Stimulated activated CD8-positive, alpha-beta memory T cell treated with anti-CD3 and anti-CD28 coated beads, Interleukin-4, amount 100 ng/mL, for 4 hours (primary cell): ENCODE measurements around the gene GALNT12.

ENCODE experiments used
- DNase-seq, 2 donors: peaks; one replicate each; pipeline ENCODE4 v3.0.0-alpha.2; 2020; ENCODE audit warnings: low read depth in 2 of 2, low spot score in 1 of 2

The GALNT12 gene, protein sequence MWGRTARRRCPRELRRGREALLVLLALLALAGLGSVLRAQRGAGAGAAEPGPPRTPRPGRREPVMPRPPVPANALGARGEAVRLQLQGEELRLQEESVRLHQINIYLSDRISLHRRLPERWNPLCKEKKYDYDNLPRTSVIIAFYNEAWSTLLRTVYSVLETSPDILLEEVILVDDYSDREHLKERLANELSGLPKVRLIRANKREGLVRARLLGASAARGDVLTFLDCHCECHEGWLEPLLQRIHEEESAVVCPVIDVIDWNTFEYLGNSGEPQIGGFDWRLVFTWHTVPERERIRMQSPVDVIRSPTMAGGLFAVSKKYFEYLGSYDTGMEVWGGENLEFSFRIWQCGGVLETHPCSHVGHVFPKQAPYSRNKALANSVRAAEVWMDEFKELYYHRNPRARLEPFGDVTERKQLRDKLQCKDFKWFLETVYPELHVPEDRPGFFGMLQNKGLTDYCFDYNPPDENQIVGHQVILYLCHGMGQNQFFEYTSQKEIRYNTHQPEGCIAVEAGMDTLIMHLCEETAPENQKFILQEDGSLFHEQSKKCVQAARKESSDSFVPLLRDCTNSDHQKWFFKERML

DNA sequence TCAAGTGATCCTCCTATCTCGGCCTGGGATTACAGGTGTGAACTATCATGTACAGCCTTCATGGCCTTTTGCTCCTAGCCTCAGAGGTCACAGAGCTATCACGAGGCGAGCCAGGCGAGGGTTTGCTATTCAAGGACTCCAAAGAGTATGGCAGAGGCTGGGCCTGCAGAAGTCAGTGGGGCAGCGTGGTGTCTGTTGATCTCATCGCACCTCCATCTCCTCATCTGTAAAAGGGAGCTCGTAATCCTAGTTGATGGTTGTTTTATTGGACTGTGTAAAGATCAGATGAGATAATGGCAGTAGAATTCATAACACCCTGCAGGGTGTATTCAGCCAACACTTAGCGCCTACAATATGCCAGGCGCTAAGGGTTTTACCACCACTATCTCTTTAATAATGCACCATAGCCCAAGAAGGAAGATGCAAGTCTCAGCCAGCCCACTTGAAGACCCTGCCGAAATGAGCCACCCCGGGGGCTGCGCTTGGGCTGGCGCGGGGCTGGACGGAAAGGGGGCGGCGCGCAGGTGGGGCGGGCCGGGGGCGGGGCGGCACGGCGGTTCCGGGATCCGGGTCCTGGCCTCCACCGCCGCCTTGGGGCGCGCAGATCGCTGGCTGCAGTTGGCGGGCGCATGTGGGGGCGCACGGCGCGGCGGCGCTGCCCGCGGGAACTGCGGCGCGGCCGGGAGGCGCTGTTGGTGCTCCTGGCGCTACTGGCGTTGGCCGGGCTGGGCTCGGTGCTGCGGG, at the start of gene GALNT12:
Gene GALNT12 (plus strand): TSS at position 601 of the 744 bp plus-strand sequence. CDS start 29 bp downstream, at position 630.
- peak in 1 of 2 donors; percentile 27 for DNase-seq

DNA sequence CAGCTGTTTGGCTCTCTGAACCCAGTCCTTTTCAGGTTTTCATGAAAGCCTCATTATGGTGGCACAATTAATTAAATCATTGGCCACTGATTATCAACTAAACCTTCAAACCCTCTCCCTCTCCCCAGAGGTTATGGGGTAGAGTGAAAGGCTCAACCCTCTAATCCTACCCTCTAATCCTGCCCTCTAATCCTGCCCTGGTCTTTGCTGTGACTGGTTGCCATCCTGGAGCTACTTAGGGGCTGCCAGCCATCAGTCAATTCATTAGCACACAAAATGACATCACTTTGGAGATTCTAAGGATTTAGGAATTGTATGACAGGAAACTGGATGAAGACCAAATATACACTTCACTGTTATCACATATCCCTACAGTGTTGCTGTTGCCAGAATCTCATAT, 47.2 kb upstream of the GALNT12 start:
- DNase-seq: no peak

DNA sequence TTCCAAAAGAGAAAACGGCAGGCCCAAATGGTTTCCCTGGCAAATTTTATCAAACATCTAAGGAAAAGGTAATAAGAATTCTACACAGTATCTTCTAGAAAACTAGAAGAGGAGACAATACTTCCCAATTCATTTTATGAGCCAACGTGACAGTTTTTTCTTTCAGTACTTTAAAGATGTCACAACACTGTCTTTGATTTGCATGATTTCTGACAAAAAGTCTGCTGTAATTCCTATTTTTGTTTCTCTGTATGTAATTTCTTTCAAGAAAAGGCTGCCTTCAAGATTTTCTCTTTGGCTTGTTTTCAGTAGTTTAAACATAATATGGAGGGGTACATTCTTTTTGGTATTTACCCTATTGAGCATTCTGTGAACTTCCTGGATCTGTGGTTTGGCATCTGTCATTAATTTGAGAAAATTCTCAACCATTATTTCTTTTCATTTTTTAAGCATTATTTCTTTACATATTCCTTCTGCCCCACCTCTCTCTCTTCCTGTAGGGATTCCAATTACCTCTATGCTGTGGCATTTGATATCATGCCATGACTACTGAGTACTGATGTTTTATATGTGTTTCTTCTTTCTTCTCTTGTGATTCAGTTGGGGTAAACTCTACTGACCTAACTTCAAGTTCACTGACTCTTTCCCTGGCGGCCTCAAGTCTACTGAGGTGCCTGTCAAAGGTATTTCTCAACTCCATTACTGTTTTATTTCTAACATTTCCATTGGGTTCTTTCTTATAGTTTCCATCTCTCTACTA, 43.3 kb upstream of the GALNT12 start:
- no peak for DNase-seq

DNA sequence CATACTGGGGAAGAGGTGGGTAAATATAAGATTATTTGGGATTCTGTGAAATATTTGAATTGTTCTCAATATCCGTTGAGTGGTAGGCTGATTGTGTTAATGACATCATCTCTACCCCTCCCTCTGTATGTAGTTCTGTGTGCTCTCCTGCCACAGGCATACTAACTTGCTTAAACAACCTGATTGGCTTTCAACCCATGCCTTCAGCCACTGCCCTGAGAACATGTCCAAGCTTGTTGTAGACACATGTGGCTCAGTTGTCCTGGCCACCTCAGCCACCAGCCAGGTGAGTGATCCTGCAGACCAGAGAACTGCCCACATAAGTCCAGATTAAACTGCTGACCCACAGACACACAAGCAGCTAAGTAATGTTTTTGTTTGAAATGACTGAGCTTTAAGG, 42.2 kb upstream of the GALNT12 start:
- no peak for DNase-seq

DNA sequence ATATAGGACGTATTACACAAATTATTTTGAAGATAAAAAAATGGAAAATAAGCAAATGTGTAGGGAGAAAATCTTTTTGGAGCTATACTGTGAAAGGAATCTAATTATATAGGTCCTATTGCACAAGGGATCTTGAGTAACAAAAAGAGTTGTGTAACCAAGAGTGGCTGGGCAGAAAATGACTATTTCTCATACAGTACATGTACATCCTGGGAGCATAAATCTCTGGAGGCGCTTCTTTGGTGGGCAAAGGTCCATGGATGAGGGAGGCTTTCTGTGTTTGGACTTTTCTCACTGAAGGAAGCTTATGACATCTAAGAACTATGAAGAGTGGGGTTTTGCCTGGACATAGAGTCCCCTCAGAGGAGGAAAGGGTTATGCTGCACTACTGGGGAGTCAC, 40.9 kb upstream of the GALNT12 start:
- no peak for DNase-seq

DNA sequence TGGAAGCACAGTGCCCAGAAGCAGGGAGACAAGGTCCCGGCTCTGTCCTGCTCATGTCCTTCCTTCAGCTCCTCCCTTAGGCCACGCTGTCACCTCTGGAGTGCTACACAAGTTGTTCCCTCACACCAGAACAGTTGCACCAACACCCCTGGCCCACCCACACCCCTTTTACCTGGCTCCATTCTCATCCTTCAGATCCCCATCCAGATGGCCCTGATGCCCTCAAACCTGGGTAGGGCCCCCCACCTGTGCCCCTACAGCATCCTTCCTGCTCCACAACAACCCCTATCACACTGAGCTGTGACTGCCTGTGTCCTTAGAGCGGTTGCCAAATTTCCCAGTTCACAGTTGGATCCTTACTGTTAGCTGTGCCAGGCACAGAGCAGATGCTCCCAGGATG, 40.3 kb upstream of the GALNT12 start:
- DNase-seq: no peak

DNA sequence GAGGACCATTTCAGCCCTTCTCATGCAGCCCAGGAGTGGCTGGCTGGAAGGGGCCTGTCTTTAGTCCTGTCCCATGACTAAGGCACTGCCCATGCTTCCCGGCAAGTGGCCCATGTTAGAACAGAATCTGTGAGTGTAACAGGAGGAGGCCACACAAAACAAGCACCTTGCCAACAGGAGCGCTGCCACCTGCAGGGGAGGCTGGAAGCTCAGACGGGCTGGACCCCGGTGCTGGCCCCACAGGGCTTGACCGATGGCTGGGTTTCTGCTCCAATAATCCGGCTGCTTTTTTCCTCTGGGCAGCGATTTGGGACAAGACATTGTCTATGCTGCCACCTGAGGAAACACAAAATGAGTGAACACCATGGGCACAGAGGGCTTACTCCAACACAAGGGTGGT, 39.6 kb upstream of the GALNT12 start:
- no peak for DNase-seq

DNA sequence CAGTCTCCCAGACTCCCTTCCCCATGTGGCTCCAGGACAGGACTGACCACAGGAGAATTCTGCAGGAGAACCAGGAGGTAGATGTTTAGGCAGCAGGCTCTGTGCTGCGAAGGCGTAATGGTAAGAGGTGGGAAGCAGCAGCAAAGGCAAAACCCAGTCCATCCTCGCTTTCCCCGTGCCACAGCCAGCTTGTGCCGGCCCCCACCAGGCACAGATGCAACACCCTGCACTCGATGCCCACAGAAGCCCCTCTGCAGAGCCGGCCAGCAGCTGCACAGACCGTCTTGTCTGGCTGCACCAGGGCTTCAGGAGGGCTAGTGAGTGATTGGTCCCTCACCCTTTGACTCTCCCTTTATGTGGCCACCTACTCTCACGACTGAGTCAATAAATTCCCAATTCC, 39.1 kb upstream of the GALNT12 start:
- DNase-seq: no peak

DNA sequence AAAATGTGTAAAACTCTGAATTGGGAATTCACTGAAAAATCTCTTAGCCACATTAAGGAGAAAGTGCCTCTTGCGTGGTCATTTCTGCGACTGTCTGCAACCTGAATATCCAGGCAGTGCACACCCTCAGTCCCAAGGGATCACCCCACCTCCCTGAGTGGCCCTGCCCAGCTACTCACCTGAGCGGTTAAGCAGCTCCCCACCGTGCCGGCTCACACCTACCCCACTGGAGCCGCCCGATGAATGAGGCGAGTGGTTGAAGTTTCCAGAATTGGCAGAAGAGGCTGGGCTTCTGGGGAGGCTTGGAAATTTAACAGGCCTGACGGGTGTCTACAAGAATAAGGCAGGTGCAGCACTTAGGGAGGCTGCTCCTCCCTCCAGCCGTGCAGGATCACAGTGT, 36.8 kb upstream of the GALNT12 start:
- DNase-seq: no peak

DNA sequence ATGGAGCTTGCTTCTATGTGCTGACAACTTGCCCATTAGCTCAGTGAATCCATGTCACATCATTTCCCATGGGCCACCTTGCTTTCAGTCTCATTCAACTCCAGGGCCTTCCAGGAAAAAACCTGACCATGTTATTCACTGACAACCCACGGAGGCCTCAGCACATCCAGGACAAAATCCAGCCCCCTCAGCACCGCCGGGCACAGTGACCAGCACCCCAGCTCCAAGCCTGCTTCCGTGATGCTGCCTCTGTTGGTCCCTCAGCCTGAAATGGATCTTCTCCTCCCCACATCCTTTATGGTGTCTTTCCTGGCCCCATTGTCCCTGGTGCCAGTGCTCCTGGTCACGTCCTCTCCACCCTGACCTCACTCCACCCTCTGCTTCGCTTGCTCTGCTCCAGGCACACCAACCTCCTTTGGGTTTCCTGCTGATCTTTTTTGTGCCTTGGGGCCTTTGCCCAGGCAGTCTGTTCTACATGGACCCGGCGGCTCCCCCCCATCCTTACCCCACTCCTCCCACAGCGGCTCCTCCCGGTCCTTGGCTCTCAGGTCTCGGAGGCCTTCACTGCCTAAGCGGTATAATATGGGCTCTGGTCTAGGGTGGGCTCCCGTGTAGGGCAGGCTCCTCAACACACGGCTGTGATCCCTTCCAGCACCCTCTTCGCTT, 36.1 kb upstream of the GALNT12 start:
- no peak for DNase-seq

DNA sequence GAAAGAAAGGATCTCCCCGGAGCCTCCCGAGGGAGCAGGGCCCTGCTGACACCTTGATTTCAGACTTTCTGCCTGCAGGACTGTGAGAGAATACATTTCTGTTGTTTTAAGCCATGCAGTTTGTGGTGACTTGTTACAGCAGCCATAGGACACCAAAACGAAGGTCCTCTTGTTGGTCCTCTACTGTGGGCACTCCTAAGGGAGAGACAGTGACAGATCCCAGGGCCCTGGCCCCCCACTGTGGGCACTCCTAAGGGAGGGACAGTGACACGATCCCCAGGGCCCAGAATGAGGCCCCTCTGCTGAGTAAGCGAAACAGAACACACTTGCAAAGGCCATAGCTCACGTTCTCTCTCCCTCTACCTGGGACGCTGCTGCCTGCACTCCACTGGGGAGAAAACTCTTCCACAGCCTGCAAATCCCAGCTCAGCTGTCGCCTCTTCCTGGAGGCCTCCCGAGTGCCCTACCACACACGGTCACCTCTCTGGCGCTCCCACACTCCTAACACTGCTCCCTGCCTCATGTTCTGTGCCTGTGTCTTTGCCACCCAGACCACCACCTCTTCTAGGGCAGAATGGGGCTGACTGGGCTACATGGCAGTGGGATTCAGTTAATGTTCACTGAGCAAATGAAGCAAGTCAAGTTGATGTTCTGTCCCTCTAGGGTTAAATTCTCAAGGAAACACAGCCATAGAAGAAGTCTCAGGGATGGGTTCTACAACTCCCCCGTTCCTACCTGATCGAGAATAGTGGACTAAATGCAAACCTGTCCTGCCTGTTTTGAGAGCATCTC, 34.9 kb upstream of the GALNT12 start:
- DNase-seq: no peak

DNA sequence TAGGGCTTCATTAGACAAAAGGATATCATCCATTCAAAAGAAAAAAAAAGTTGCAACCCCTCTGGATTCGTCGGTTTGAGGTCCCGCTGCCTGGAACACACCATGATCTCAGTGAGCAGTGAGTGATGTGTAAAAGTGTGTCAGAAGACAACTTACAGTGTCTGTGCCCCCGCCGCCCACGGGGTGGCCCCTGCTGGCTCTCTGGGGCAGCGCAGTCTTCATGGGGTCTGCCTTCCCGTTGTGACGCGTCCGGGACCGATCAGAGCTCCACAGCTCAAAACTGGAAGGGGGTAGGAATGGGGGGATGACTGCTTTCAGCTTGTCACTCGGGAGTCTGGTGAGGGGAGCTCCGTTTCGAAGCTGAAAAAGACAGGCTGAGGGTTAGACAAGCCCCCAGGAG, 33.7 kb upstream of the GALNT12 start:
- DNase-seq: no peak

DNA sequence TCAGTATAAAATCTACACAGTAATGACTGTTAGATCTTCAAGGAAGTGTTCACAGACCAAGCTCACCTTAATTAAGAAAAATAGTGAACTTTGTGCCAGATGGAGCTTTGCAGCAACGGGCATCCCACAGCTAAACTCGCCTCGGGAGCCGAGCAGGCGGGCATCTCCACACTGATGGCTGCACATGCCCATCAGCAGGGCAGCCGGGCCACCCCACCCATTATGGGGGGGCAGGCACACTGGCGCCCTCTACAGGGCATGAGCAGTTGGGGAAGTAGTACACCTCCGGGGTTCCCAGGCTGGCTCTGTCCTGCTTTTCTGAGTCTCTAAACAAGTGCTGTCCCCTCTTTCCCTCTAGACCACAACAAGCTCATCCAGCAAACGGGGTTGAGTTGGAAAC, 32.7 kb upstream of the GALNT12 start:
- no peak for DNase-seq

DNA sequence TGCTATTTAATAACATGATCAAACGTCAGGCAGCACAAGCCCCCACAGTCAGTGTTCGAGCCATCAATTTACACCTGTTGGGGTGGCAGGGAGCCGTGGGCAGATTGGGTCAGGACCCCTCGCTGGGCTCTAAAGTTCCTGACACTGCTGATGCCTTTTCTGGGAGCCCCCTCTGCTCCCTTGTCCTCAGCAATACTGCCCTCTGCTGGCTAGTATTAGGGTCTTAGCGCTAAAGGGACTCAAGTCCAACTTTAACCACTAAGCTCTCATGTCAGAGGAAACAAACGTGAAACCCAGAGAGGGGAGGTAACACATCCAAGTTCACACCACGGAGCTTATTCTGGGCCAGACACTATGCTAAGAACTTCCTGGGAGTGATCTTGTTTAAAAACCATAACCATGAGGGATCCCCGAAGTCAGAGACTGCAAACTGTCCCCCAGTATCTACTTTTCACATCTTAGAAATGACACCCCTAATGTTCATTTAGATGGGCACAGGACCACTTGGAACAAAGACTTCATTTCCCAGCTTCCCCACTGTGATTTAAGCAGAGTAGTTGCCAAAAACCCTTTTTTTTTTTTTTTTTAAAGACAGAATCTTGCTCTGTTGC, 31.5 kb upstream of the GALNT12 start:
- DNase-seq: peak in 1 of 2 donors; percentile 7

DNA sequence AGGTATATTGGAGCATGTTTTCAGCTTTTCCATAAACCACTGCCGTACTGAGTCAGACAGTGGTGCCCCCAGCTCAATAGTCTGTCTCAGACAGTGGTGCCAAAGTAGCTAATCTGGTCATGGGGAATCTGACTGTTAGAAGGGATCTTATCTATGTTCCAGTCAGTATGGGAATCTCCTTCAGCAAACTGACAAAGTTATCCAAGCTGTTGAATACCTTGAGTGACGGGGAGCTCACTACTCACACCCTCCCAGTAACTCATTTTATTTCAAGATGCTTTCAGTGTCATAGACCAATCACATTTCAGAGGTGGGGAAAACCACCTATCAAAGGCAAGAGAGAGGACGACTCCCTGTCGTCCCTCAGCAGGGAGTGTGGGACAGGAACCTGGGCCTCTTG, 29.9 kb upstream of the GALNT12 start:
- DNase-seq: no peak

DNA sequence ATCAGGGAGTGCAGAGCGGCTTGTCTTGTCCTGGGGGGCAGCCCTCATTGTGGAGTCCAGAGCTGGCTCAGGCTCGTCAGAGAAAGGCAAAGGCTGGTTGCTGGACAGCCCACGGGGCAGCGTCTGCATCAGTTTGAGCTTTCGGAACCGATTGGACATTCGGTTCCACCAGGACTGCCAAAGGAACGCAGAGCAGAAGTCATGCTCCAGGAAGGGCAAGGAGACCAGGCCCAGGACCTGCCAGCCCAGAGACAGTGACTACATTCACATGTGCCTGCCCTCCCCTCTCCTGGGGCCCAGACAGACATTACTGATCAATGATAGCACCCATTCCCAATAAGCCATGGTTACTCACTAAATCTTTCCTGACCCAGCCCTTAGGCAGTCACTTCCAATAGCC, 29.2 kb upstream of the GALNT12 start:
- DNase-seq: no peak

DNA sequence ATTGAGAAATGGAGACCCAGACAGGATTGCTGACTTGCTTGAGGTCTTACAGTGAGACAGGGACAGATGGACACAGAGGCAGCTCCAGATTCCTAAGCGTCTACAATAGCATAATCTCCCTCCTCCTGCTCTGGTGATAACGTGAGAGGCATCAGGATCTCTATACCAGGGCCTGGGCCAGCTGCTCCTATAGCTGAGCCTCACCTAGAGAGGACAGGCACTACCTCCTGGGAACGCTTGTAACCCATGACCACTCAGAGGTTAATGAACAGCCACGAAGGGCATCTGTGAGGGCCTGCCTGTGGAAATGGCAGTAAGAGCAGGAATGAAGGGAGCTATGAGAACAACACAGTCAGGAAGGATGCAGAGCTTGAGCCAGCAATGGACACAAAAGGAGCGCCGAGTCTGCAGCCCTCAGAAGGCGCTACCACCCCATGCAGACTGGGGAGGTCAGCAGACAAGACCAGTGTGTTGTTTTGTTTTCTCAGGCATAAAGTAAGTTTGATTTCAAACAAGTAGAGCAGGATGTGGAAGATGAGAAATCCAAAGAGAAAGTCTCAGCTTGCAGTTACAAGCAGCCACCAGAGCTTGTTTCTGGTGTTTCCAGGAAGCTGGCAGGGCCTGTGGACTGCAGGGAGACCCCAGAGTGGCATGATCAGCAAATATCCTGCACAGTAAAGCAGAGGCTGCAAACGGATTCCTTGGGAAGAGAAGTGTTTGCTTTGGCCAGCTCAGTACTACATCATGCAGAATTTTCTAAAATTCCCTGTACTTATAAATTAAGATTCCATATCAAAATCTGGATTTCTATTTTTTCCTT, 28.5 kb upstream of the GALNT12 start:
- no peak for DNase-seq

DNA sequence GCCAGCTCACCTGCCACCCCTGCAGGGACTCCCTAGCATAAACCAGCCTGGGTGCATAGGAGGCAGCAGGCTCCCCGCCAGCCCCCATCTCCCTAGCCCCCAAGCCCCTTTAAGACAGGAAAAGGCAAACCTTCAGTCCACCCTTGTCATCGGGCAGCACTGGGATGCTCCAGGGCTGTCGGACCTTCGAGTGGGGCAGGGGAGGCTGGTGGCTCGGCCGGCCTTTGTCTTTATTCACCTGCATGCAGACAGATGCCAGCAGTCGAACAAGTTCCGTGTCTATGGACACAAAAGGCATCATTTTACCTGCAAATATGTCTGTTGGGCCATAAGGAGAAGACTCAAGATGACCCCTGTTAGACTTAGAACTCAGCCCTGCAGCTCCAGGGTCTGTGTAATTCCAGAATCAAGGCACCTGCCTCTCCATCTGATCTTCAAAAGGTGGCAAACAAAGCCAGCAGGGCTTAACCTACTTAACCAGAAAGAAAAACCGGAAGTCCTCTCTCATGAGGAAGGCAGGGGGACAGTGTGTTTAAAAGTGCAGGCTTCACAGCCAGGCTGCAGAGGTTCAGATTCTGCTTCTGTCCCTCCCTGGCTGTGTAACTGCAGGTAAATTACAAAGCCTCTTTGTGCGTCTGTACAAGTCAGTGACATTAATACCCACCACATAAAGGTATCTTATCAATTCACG, 27.3 kb upstream of the GALNT12 start:
- no peak for DNase-seq
